ENCODE measurements around the gene SARM1. TPM values are rescaled to one million over a fixed set of nuclear protein-coding genes. Genes with fewer than 3 reads are reported as not detected.

SARM1 gene
- total RNA-seq, 1 experiment from 2014 or later: 37.7 TPM

DNA sequence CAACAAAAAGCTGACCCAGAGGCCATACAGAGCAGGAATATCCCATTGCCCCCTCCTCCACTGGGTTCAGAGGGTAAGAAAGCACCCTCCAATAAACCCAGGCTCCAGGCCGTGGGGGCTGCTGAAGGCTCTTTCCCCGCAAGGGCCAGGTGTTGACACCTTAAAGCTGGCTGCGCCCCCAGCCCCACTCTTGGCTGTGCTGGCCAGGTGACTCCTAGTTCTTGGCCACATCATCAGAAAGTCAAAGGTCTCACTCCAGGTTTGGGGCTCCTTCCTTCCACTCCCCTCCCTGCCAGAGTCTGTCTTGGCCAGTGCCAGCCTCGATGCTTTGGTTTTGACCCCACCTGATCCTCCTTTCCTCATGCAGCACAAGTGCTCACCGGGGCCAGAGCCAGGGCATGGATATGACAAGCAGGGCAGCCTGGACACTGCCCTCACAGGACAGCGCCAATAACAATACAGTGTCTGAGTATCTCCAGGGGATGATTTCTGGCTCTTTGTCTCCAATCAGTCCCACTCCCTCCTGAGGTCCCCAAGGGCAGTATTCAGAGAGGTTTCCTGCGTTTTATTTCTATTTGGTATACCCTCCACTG, 26.3 kb downstream of the SARM1 start:
- peaks cover 9% of the 10 kb centered on the region for H3K36me3 ChIP-seq (ENCODE audit: insufficient read depth, low read length, poor library complexity, severe bottlenecking)
- CTCF ChIA-PET: no interaction called here

DNA sequence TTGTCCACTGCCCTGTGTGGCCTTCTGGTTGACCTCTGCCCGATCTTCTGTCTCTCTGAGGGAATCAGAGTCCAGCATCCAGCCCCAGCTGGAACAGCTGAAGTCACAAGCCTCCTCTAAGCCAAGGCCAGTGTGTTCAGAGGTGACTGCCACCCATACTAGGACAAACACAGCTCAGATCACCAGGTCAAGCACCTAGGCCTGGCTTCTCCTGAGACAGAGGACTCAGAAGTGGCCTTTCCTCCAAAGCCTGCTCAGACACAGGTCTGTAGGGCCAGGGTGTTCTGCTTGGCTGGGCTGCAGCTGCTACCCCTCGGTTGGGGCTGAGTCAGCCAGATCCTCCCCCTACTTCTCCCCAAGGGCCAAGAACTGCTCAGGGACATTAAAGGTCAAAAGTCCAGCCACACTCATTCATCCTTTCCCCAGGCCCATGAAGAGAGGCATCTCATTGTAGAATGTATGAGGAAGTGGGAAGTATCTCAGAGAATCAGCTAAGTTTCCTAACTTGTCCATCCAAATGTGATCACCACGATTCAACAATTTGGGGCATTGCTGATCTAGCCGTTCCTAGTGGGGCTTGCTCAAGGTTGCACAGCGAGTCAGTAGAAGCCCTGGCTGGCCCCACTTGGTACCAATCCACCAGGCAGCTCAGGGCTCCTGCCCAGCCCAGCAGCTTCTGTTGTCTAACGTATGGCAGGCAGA, 26.9 kb downstream of the SARM1 start:
- Histone ChIP-seq H3K9me3 (ENCODE audit: low read depth, low read length, poor library complexity, severe bottlenecking) (no peaks in the 10 kb centered on the region), H3K4me3 (ENCODE audit: low read depth, low read length, poor library complexity, severe bottlenecking) (no peak overlapping the region), H3K4me1 (ENCODE audit: insufficient read depth, low read length, poor library complexity, severe bottlenecking) (no peaks in the 10 kb centered on the region), H3K27me3 (replicated peaks; ENCODE audit: insufficient read depth, low read depth, low read length, poor library complexity) (no peaks in the 10 kb centered on the region), H3K36me3 (ENCODE audit: insufficient read depth, low read length, poor library complexity, severe bottlenecking) (peaks cover 6% of the 10 kb centered on the region), H3K27ac (ENCODE audit: low read depth, low read length, poor library complexity, severe bottlenecking) (no peak overlapping the region)
- DNase-seq (ENCODE audit: low spot score): no peak
- intact Hi-C loops (cut with micrococcal nuclease; ENCODE audit: unreplicated experiment): no loop called here
- TF ChIP-seq EZH2 (IDR thresholded peaks at IDR 0.05; ENCODE audit: borderline replicate concordance, low read depth, low read length, poor library complexity, severe bottlenecking) (no peak), CTCF (conservative IDR thresholded peaks at IDR 0.05; ENCODE audit: low read depth, low read length) (no peak)
- ChIA-PET CTCF (no interaction called here), POLR2A (ENCODE audit: low non-redundant PET) (interaction anchor here (0.6 kb wide), 1 partner anchor 1811 kb away, joined by 9 read pairs; no protein-coding TSS in a partner anchor)
- BruUV-seq (replicated peaks): no TSS peak

More for the DNA sequence above, 26.3 kb downstream of the SARM1 start:
- TSS peak; percentile 12 for BruUV-seq (replicated peaks)
- no peaks in the 10 kb centered on the region for H3K9me3 ChIP-seq (ENCODE audit: low read depth, low read length, poor library complexity, severe bottlenecking)
- no peak for TF ChIP-seq EZH2 (IDR thresholded peaks at IDR 0.05; ENCODE audit: borderline replicate concordance, low read depth, low read length, poor library complexity, severe bottlenecking)
- TF ChIP-seq CTCF (conservative IDR thresholded peaks at IDR 0.05; ENCODE audit: low read depth, low read length): no peak
- no peaks in the 10 kb centered on the region for H3K27me3 ChIP-seq (replicated peaks; ENCODE audit: insufficient read depth, low read depth, low read length, poor library complexity)
- intact Hi-C loops (cut with micrococcal nuclease; ENCODE audit: unreplicated experiment): no loop called here
- H3K4me3 ChIP-seq (ENCODE audit: low read depth, low read length, poor library complexity, severe bottlenecking): no peak overlapping the region
- H3K4me1 ChIP-seq (ENCODE audit: insufficient read depth, low read length, poor library complexity, severe bottlenecking): no peaks in the 10 kb centered on the region
- H3K27ac ChIP-seq (ENCODE audit: low read depth, low read length, poor library complexity, severe bottlenecking): no peak overlapping the region
- POLR2A ChIA-PET (ENCODE audit: low non-redundant PET): interaction anchor here (0.6 kb wide), 1 partner anchor 1811 kb away, joined by 9 read pairs; no protein-coding TSS in a partner anchor
- DNase-seq (ENCODE audit: low spot score): no peak

DNA sequence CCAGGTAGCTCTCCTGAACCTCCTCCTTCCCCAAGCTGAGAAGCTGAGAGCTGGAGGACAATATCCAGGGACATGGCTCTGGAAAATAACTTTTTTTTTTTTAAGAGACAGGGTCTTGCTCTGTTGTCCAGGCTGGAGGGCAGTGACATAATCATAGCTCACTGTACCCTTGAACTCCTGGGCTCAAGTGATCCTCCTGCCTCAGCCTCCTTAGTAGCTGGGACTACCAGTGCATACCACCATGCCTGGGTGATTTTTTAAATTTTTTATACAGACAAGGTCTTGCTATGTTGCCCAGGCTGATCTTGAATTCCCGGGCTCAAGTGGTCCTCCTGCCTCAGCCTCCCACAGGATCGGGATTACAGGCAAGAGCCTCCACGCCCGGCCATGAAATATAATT, 28.3 kb downstream of the SARM1 start:
- intact Hi-C loops (cut with micrococcal nuclease; ENCODE audit: unreplicated experiment): no loop called here
- no peaks in the 10 kb centered on the region for H3K4me1 ChIP-seq (ENCODE audit: insufficient read depth, low read length, poor library complexity, severe bottlenecking)
- H3K4me3 ChIP-seq (ENCODE audit: low read depth, low read length, poor library complexity, severe bottlenecking): no peak overlapping the region
- no TSS peak for BruUV-seq (replicated peaks)
- DNase-seq (ENCODE audit: low spot score): no peak
- ChIA-PET POLR2A (ENCODE audit: low non-redundant PET) (no interaction called here), CTCF (no interaction called here)
- H3K9me3 ChIP-seq (ENCODE audit: low read depth, low read length, poor library complexity, severe bottlenecking): no peaks in the 10 kb centered on the region
- no peak overlapping the region for H3K27ac ChIP-seq (ENCODE audit: low read depth, low read length, poor library complexity, severe bottlenecking)
- H3K27me3 ChIP-seq (replicated peaks; ENCODE audit: insufficient read depth, low read depth, low read length, poor library complexity): no peaks in the 10 kb centered on the region
- H3K36me3 ChIP-seq (ENCODE audit: insufficient read depth, low read length, poor library complexity, severe bottlenecking): peaks cover 6% of the 10 kb centered on the region
- TF ChIP-seq CTCF (conservative IDR thresholded peaks at IDR 0.05; ENCODE audit: low read depth, low read length) (no peak), EZH2 (IDR thresholded peaks at IDR 0.05; ENCODE audit: borderline replicate concordance, low read depth, low read length, poor library complexity, severe bottlenecking) (no peak)

Measured in A673 (cell line).